GM18951 (cell line): ENCODE measurements around the gene KCNJ6.

Experiments used
- POLR2A ChIP-seq: IDR thresholded peaks from 4 replicates; pipeline ENCODE4 v1.6.1; 2011; ENCODE audit warnings: mild to moderate bottlenecking; ENCODE audit not compliant: insufficient read length, insufficient read depth; ENCODE audit errors: extremely low read depth
- in situ Hi-C: fragments of 300-500 bp; cut with MboI; formaldehyde crosslinking; loops from one replicate; pipeline ENCODE4 v1.12.0; 2022; ENCODE audit warnings: low sequenced_read_pairs, mixed read lengths, inconsistent platforms; ENCODE audit not compliant: unreplicated experiment

KCNJ6 gene

DNA sequence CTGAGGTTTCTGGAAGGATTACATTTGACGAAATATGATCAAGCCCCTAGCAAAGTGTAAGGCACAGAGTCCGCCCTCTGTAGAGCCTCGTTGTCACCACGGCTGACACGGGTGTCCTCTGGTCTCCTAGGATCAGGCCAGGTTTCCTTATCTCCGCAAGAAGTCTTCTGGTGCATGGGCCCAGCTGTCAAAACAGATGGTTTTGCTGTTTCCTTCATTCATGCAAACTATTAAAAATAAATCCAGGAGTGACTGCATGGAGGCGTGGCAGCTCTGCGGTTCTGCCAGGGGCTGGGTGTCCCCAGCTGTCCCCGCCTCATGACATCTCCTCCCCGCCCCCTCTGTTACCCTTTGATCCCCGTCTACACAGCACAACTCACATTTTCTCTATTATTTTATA is 340.7 kb downstream of the KCNJ6 start:
- TF ChIP-seq POLR2A = no peak
- in situ Hi-C loops = no loop called here

DNA sequence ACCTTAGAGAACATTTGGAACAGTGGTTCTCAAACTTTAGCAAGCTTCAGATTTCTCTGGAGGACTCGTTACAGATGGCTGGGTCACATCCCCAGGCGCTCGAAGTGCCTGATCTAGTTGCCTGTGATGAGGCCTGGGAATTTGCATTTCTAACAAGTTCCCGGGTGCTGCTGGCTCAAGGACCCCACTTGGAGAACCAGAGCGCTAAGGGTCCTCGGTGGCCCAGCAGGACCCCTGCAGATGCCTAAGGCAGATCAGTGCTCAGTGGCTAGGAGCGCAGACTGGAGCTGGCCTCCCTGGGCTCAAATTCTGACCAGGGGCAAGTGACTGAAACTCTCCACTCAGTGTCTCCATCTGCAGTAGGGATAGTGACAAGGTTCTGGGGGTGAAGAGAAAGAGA is 341.5 kb downstream of the KCNJ6 start:
- no peak for TF ChIP-seq POLR2A
- in situ Hi-C loops = no loop called here

DNA sequence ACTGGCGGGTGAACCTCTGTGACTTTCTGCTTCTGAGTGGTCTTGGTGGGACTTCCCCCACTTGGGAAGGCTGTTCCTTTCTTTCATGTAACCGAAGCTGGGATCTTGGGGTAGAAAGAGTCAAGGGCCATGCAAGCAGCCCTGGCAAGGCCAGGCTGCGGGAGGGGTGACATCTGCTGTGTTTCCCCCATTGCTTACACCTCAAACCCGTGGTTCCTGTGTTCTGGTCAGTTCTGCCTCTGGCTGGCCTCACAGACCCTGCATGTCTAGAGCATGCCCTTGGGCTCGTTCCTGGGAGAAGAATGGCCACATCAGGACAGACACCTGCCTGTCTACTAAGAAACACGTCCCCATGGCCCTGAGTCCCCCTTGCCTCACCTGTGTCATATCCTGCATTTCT is 341.9 kb downstream of the KCNJ6 start:
- TF ChIP-seq POLR2A = no peak
- in situ Hi-C loops = no loop called here

DNA sequence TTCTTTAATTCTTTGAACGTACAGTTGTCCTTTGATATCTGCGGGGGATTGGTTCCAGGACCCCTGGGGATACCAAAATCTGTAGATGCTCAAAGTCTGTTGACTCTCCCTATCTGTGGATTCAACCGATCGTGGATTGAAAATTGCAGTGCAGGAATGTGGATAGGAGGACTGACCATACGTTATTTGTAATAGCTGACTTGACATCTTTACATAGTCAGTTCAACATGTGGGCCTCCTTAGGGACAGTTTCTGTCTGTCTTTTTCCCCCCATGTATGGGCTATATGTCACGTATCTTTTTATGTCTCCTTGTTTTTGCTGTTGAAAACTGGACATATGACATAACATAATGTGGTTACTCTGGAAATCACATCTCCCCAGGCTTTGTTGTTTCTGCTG is 344.8 kb downstream of the KCNJ6 start:
- in situ Hi-C loops = no loop called here
- no peak for TF ChIP-seq POLR2A

DNA sequence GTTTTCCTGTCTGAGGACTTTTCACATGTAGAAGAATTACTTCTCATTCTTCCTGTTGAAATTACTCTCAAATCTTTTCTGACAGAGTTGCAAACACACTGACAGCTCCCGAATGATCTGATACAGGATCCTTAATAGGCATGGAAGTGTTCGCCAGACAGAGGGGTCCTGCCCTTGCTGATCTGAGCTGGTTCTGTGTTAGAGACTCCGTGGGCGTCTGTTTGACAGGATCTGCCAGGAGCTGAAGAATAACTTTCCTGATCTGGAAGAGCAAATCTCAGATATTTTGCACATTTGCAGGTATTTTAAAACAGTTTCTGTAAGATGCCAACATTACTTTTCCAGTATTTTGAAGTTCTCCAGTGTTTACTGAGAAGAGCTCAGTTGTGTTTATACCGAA is 347.3 kb downstream of the KCNJ6 start:
- in situ Hi-C loops = no loop called here
- no peak for TF ChIP-seq POLR2A

DNA sequence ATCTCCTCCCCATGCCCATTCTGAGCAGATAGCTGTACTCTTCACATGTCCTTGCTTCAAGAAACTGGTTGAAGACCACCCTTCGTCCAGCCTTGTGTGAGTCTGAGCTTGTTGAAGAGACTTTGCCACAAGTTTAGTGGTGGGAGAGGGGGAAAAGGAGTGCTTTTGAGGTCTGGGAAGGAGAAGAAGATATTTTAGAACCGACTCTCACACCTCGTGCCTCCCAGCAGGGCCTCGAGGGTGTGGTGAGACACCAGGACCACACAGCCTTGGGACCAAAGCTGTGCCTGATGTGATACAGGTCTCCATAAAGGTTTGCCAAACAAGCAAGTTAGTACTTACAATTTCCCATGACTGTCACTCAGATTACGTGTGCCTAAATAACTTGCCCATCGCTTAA is 347.8 kb downstream of the KCNJ6 start:
- no peak for TF ChIP-seq POLR2A
- in situ Hi-C loops = no loop called here

DNA sequence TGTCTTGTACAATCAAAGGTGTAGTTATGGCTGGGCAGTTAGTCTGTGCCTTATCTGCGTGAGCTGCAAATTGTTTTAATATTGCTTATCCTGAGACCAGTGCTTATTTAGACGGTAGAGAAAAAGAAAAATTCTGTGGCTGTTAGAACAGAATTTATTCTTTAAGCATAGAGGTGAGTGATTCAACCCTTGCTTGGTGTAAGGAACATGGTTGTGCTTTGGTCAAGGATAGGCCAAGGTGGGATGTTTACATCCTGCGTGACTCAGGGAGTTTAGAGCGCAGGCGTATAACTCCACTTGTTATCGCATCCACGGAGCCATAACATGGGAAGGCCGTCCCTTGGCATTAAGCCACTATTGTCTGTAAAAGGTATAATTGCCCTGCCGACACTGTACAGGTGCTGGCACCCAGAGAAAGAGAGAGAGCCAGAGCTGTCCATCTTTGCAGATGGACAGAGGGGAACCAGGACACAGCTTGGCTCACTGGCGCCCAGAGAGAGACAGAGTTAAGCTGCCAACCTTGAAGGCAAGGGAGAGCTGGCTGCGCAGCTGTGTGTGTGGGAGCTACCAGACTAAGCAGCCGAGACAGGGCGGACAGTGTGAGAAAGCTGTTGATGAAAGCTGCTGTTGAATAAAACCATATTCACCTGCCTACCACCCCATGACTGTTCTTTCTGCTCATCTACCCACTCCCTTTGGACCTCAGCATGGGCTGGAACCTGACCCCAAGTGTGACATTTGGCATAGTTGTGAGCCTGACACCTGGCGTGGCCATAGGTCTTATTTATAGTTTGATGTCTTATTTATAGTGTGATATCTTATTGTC is 349.3 kb downstream of the KCNJ6 start:
- in situ Hi-C loops = no loop called here
- TF ChIP-seq POLR2A = no peak

DNA sequence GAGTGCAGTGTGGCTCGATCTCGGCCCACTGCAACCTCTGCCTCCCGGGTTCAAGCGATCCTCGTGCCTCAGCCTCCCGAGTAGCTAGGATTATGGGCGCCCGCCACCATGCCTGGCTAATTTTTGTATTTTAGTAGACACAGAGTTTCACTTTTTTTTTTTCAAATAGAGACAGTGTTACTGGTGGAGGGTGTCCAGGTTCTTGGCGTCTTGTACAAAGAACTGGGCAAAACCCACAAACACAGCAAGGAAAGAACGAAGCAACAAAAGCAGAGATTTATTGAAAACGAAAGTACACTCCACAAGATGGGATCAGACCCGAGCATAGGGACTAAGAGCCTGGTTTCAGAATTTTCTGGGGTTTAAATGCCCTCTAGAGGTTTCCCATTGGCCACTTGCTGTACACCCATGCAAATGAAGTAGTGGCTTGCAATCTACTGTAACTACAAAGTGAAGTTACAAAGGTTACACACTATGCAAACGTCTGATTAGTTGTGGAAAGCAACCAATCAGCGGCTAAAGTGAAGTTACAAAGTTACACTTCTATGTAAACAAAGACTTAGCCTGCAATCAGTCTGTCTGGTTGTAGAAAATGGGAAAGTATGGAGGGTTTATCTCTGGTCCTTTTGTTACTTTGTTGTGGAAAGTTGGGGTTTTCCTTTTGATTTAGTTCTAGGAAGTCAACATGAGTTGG is 350.6 kb downstream of the KCNJ6 start:
- no peak for TF ChIP-seq POLR2A
- in situ Hi-C loops = no loop called here

DNA sequence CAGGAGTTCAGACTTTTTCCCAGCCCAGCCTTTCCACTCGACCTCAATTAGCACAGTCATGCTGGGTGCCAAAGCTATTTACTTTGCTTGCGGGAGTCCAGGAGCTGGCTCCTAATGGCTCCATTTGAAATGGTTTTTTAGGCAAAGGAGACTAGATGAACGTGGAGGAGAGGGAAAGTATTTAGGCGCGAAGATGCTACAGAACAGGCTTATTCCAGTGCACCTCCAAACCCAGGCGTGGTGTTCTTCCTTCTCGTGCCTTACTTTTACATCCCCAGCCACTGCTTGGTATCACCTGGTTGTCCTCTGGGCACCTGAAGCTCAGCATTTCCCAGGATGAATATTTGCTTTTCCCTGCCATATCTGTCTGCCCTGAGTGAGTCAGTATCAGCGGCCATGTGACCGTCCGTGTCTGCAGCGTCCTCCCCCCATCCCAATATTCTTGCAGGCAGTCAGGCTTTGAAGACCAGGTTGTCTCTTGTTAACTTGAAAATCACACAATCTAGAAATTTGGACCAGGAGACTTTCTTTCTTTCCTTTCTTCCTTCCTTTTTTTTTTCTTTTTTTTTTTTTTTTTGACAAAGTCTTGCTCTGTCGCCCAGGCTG is 351.2 kb downstream of the KCNJ6 start:
- in situ Hi-C loops = no loop called here
- TF ChIP-seq POLR2A = no peak

DNA sequence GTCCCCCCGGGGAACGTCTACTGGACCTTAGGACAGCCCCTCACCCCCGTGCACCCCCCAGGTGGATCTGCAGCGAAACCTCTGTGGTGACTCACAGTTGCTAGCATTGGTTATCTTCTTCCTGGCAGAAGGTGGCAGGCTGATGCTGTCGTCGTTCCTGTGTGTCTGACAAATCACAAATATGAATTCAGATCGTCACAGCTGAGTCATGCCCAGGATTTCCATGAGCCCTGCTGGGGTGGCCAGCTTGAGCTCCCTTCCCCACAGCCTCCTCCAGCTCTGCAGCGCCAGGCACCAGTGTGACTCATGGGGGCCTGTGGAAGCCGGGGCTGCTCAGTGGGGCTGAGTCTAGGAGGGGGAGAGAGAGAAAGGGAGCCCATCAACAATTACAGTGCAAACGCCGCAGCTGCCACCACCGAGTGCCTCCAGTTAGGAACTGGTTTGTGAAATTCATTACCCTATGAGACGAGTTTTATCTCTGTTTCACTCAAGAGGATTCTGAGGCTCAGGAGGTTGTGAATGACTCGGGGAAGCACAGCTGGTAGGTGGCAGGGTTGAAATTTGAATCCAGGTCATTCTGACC is 351.8 kb downstream of the KCNJ6 start:
- in situ Hi-C loops = no loop called here
- no peak for TF ChIP-seq POLR2A

DNA sequence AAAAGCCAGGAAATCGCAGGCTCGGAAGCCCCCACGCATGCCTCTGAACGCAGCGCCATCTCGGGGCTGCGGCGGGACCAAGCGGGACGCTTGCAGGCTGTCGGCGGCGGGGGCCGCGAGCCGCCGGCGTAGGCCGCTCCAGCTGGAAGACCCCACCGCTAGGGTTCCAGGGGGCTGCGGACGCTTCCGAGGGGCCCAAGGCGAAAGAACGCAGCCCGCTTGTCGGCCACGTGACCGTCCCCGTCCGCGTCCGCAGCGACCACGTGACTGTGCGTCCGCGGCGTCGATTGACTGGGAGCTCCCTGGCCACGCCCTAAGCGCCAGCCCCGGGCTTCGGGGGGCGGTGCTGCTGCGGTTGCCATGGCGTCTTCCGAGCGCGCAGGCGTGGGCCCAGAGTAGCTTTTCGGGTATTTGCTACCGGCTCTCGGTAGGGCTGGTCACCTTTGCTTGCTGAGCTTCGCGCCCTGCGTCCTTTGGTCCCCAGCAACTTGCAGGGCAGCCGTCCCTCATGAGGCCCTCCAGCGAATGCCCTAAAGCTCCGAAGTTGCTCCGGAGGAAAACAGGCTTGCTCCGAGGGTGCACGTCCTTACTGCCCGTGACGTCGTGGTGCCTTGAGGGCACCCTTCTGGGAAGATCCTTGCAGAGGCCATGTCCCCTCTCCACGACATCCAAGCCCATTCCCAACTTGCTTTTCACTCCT is 352.5 kb downstream of the KCNJ6 start:
- TF ChIP-seq POLR2A = peak; percentile 86
- in situ Hi-C loops = no loop called here

DNA sequence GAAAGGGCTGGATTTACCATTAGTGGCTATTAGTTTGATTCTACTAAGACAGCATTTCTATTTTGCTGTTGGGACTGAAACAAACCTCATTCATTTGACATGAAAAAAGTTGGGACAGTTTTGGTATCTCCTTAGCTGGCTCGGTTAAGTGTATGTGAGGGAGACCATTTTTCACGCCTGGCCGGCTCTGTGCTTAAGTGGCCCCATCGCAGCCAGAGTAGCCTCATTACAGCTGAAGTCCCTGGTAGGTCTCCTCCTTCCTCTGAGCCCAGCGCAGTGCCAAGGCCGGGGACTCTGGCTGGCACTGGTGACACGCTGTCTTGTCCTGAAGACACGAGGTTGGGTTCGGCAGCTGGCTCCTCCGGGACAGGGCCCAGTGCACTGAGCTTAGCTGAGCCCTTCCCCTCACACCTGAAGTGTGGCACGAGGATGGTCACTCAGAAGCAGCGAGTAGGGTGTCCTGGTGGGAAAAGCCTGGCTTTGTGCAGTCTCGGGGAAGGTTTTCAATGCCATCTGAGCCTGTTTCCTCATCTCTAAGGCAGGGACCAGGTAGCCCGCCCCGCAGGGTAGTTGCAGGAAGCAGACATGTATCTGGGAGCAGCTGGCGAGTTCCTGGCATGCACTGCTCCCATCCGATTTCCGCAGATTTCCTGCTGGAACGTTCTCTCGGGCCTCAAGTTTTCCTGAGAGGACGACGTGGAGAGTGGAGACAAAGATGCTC is 353.2 kb downstream of the KCNJ6 start:
- no peak for TF ChIP-seq POLR2A
- in situ Hi-C loops = no loop called here
